GM13977 (cell line): ENCODE measurements around the gene IKZF1.
"Not testable (repeated sequence)": the region's sequence is repeated elsewhere in the genome, so short reads cannot be mapped to it uniquely, and the experiment has no call there.

Experiments used
- DNase-seq: peaks from one replicate; pipeline ENCODE4 v3.0.0; 2012; ENCODE audit warnings: low spot score
- CTCF ChIP-seq: IDR thresholded peaks from 2 replicates; pipeline ENCODE4 v1.5.1; 2012; ENCODE audit warnings: mild to moderate bottlenecking, control low read depth; ENCODE audit not compliant: insufficient read depth; ENCODE audit errors: extremely low read depth, missing control alignments
- in situ Hi-C: fragments of 300-500 bp; cut with MboI; formaldehyde crosslinking; loops from one replicate; pipeline ENCODE4 v1.12.0; 2022; ENCODE audit warnings: low sequenced_read_pairs, low pct_unique_long_range_greater_than_20kb, mixed read lengths, inconsistent platforms; ENCODE audit not compliant: unreplicated experiment

Gene IKZF1

GRCh38 chr7:50335795-50336754 lies 31.6 kb downstream of the IKZF1 start:
- in situ Hi-C loops = no loop called here
- peak; percentile 36 for TF ChIP-seq CTCF

GRCh38 chr7:50336894-50337703 lies 32.6 kb downstream of the IKZF1 start:
- DNase-seq = no peak
- TF ChIP-seq CTCF = no peak
- in situ Hi-C loops = no loop called here

More at GRCh38 chr7:50335795-50336754, 31.6 kb downstream of the IKZF1 start:
- no peak for DNase-seq

GRCh38 chr7:50339472-50339871 lies 35.0 kb downstream of the IKZF1 start:
- in situ Hi-C loops, DNase-seq: not testable (repeated sequence)

- TF ChIP-seq CTCF = no peak
- no peak for DNase-seq
- in situ Hi-C loops = no loop called here
Observed at GRCh38 chr7:50339990-50340500, 35.5 kb downstream of the IKZF1 start.

- TF ChIP-seq CTCF = no peak
- in situ Hi-C loops = no loop called here
- DNase-seq = no peak
Observed at GRCh38 chr7:50341724-50342123, 37.2 kb downstream of the IKZF1 start.

GRCh38 chr7:50342616-50343114 lies 38.1 kb downstream of the IKZF1 start:
- no peak for DNase-seq
- in situ Hi-C loops = no loop called here
- no peak for TF ChIP-seq CTCF
